SK-N-SH (cell line): ENCODE data around the gene SMO. TPM values are rescaled to one million over a fixed set of nuclear protein-coding genes. Genes with fewer than 3 reads are reported as not detected.

Experiments used
- CTCF ChIA-PET: fragments of 300-600, 350-600 bp; formaldehyde crosslinking; extraction: SDS; loops from one replicate; lab custom pipeline; 2021; lab: Yijun Ruan, JAX
- POLR2A ChIA-PET: fragments of 350-600 bp; sonication (Branson Sonifier 250); formaldehyde crosslinking; extraction: SDS; loops from one replicate; lab custom pipeline; 2020; ENCODE audit warnings: antibody characterized with exemption, inconsistent platforms; lab: Yijun Ruan, JAX
- DNase-seq: peaks from one replicate; pipeline ENCODE4 v3.0.0; 2012
- H2AFZ ChIP-seq: fragments of 200-600 bp; sonication (generic); 2 replicates; pipeline ENCODE4 v1.8.1; 2016; ENCODE audit warnings: antibody characterized with exemption, mild to moderate bottlenecking, low read depth
- H3F3A ChIP-seq: fragments of 200-600 bp; sonication (generic); replicated peaks from 2 replicates; pipeline ENCODE3; 2016; ENCODE audit warnings: antibody characterized with exemption, mild to moderate bottlenecking; ENCODE audit not compliant: insufficient read depth
- H3K27ac ChIP-seq, 2 experiments: fragments of 200-500 bp in 1 of 2; fragments of 200-600 bp in 1 of 2; sonication (Bioruptor generic) in 1 of 2; sonication (generic), shearing (Covaris generic) in 1 of 2; 2 replicates each; pipeline versions ENCODE4 v1.5.1 to v1.6.1; 2014 to 2016; ENCODE audit warnings: low read depth in 2 of 2, inconsistent platforms in 1 of 2, low read length in 1 of 2, mild to moderate bottlenecking in 1 of 2, mixed read lengths in 1 of 2
- H3K27me3 ChIP-seq: fragments of 200-600 bp; sonication (generic), shearing (Covaris generic); 2 replicates; pipeline ENCODE4 v1.6.1; 2016; ENCODE audit warnings: mixed run types; ENCODE audit not compliant: insufficient read depth
- H3K36me3 ChIP-seq, 2 experiments: fragments of 200-500 bp in 1 of 2; fragments of 200-600 bp in 1 of 2; sonication (Bioruptor generic) in 1 of 2; sonication (generic) in 1 of 2; replicated peaks in 1 of 2; 2 replicates each; pipeline versions ENCODE3 to v1.5.1; 2014 to 2016; ENCODE audit warnings: low read length in 1 of 2, mild to moderate bottlenecking in 1 of 2; ENCODE audit not compliant: insufficient read depth in 2 of 2, control insufficient read depth in 1 of 2
- H3K4me1 ChIP-seq, 2 experiments: fragments of 200-500 bp in 1 of 2; fragments of 200-600 bp in 1 of 2; sonication (Bioruptor generic) in 1 of 2; sonication (generic), shearing (Covaris generic) in 1 of 2; 2 replicates each; pipeline versions ENCODE4 v1.5.1 to v1.6.1; 2014 to 2016; ENCODE audit warnings: low read depth in 1 of 2, low read length in 1 of 2, mixed run types in 1 of 2; ENCODE audit not compliant: insufficient read depth in 2 of 2, control insufficient read depth in 1 of 2
- H3K4me2 ChIP-seq: fragments of 200-600 bp; sonication (generic), shearing (Covaris generic); 2 replicates; pipeline ENCODE4 v1.6.1; 2017; ENCODE audit warnings: mixed run types
- H3K4me3 ChIP-seq, 2 experiments: fragments of 200-500 bp in 1 of 2; fragments of 200-600 bp in 1 of 2; sonication (Bioruptor generic) in 1 of 2; sonication (generic), shearing (Covaris generic) in 1 of 2; 2 replicates each; pipeline versions ENCODE4 v1.5.1 to v1.8.1; 2014 to 2016; ENCODE audit warnings: low read depth in 2 of 2, inconsistent platforms in 1 of 2, low read length in 1 of 2, mild to moderate bottlenecking in 1 of 2, mixed read lengths in 1 of 2, moderate library complexity in 1 of 2
- H3K79me2 ChIP-seq: fragments of 200-600 bp; sonication (generic); 2 replicates; pipeline ENCODE4 v1.8.1; 2017; ENCODE audit warnings: mild to moderate bottlenecking; ENCODE audit not compliant: insufficient read depth
- H3K9ac ChIP-seq: fragments of 200-600 bp; sonication (generic); 2 replicates; pipeline ENCODE4 v1.6.1; 2017; ENCODE audit warnings: mixed run types
- H3K9me2 ChIP-seq: fragments of 200-600 bp; sonication (generic); 2 replicates; pipeline ENCODE4 v1.6.1; 2017; ENCODE audit warnings: mixed run types
- H3K9me3 ChIP-seq: fragments of 200-600 bp; sonication (generic); 2 replicates; pipeline ENCODE4 v1.6.1; 2017; ENCODE audit warnings: mixed run types, mild to moderate bottlenecking, moderate library complexity
- H4K20me1 ChIP-seq: fragments of 200-600 bp; sonication (generic); 2 replicates; pipeline ENCODE4 v1.6.1; 2017; ENCODE audit warnings: mild to moderate bottlenecking, mixed run types; ENCODE audit not compliant: insufficient read depth
- CHD2 ChIP-seq: fragments of 150-350 bp; IDR thresholded peaks from 2 replicates; pipeline ENCODE4 v1.6.1; 2018; ENCODE audit warnings: low read length; ENCODE audit not compliant: partially characterized antibody
- ELF1 ChIP-seq: IDR thresholded peaks from 2 replicates; pipeline ENCODE4 v1.4.0; 2012
- GABPA ChIP-seq: IDR thresholded peaks from 2 replicates; pipeline ENCODE4 v1.4.0; 2012; ENCODE audit warnings: low read depth, mild to moderate bottlenecking
- JUND ChIP-seq: IDR thresholded peaks from 2 replicates; pipeline ENCODE4 v1.4.0; 2012
- MXI1 ChIP-seq: IDR thresholded peaks from 2 replicates; pipeline ENCODE4 v1.6.1; 2012; ENCODE audit warnings: mild to moderate bottlenecking, low read depth, low read length, improper control_type of control experiment
- NRF1 ChIP-seq: IDR thresholded peaks from 2 replicates; pipeline ENCODE4 v1.6.1; 2012; ENCODE audit warnings: low read depth, mild to moderate bottlenecking, low read length
- RFX5 ChIP-seq: IDR thresholded peaks from 2 replicates; pipeline ENCODE4 v1.6.1; 2012; ENCODE audit warnings: mild to moderate bottlenecking, improper control_type of control experiment, low read length
- WGBS: methylation state at CpG from one replicate; pipeline ENCODE4 v1.1.6; 2017; ENCODE audit warnings: low lambda C conversion rate; 5-methylcytosine and 5-hydroxymethylcytosine counted together
- polyA plus RNA-seq, 3 experiments: library from polyadenylated mRNA; depleted of rRNA; stranded (reverse); fragments of >200 nt; gene quantifications; 2 replicates each; pipeline ENCODE4 v1.2.3, GENCODE V29; 2012
- TF ChIP-seq, protein P1 (sequence below): IDR thresholded peaks from 2 replicates; pipeline ENCODE4; 2012
- TF ChIP-seq, protein P2 (sequence below): IDR thresholded peaks from 2 replicates; pipeline ENCODE4 v1.4.0; 2012; ENCODE audit warnings: low read depth, borderline replicate concordance
- TF ChIP-seq, protein P3 (sequence below): fragments of 150-350 bp; IDR thresholded peaks from 2 replicates; pipeline ENCODE4 v1.6.1; 2016; ENCODE audit warnings: mild to moderate bottlenecking, low read depth, low read length

SMO gene
- polyA plus RNA-seq, 1 of the 3 experiments (the other 2 are of a cell fraction) = 37.0 TPM

DNA sequence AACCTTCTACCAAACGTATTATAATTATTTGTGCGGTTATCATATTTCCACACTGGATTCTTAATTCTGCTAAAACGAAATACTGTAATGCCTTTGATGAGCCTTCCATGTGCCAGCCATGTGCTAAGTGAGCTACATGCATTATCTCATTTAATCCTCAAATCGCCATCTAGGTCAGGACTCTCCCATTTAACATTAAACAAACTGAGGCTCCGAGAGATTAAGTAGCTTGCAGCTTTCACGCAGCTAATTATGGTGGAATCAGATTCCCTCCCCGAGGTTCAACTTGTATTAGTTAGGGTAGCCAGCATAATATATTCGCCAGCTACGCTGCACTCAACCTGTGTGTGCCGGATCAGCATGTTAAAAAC is 44.7 kb upstream of the SMO start:
- H3K79me2 ChIP-seq = no peaks in the 10 kb centered on the region
- peaks cover 29% of the 10 kb centered on the region for H3K27me3 ChIP-seq
- 0 out of 2 replicates have a peak overlapping the region, but pooled peaks have one; percentile 50 for H2AFZ ChIP-seq
- H3K4me1 ChIP-seq = peaks cover 0 to 23% of the 10 kb centered on the region in 2 experiments; a peak in 2 of 4 replicates
- no peaks in the 10 kb centered on the region for H4K20me1 ChIP-seq
- no peak overlapping the region for H3K27ac ChIP-seq
- CTCF ChIA-PET = interaction anchor here (0.8 to 10.0 kb wide), 10 partner anchors 11 to 75 kb away, joined by 3 to 111 read pairs (median 5); no protein-coding TSS in a partner anchor
- no peaks in the 10 kb centered on the region for H3K9me2 ChIP-seq
- no peaks in the 10 kb centered on the region for H3F3A ChIP-seq
- no peaks in the 10 kb centered on the region for H3K36me3 ChIP-seq
- TF ChIP-seq GABPA (no peak), MXI1 (0 out of 2 replicates have a peak, but pooled peaks have one; percentile 19)
- H3K4me2 ChIP-seq = peak overlapping the region; percentile 87
- 8% methylated on average over 10 of the region's 10 CpGs for WGBS
- POLR2A ChIA-PET = no interaction called here
- no peak for DNase-seq
- H3K9me3 ChIP-seq = no peaks in the 10 kb centered on the region
- H3K4me3 ChIP-seq = peak overlapping the region; percentile 60 to 63; a peak in 3 of 4 replicates
- no peak overlapping the region for H3K9ac ChIP-seq

DNA sequence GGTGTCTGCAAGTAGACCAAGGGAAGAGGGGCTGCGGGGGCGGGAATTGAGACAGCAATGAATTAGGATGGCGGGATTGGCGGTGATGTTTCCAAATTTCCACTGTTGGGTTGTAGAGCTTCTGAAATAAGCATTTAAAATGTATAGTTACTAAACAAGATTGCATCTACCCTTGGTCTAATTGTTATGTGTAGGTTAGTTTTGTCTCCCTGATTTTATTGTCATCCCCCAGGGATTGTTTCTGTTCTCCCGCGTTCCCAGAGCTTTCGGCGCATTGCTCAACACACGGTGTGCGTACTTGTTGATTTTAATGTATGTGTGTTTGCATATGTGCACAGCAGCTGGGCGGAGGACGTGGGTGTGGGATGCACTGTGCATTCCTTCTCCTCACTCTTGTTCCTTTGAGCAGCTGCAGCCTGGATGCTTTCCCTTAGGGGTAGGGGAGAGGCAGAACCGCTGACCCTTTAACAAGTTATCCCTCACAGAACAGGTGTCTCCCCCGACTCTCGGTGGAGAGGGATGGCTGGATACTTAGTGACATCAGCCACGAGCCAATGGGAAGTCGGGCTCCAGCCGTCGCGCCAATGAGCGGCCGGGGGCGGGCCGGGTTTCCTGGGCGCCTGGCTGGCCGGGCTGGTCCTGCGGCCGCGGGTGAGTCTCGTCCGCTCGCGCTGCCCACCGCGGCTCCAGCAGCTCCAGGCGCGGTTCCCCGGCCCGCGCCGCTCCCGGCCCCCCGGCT is 44.2 kb upstream of the SMO start, which contains the start of gene TSPAN33:
Gene TSPAN33, plus strand, starts transcription at position 613 of the 739 bp plus-strand sequence. CDS start 274 bp downstream, outside the sequence.
- H3F3A ChIP-seq = no peaks in the 10 kb centered on the region
- 2% methylated on average over 40 of the region's 43 CpGs for whole genome bisulfite sequencing
- TF ChIP-seq GABPA (0 out of 2 replicates have a peak, but pooled peaks have one; percentile 14), JUND (no peak), NRF1 (0 out of 2 replicates have a peak, but pooled peaks have one; percentile 17), RFX5 (peak; percentile 80; the same call in 1 of the 2 replicates), CHD2 (peak; percentile 61), ELF1 (no peak), MXI1 (peak; percentile 27; the same call in 1 of the 2 replicates)
- TF ChIP-seq, protein P1, sequence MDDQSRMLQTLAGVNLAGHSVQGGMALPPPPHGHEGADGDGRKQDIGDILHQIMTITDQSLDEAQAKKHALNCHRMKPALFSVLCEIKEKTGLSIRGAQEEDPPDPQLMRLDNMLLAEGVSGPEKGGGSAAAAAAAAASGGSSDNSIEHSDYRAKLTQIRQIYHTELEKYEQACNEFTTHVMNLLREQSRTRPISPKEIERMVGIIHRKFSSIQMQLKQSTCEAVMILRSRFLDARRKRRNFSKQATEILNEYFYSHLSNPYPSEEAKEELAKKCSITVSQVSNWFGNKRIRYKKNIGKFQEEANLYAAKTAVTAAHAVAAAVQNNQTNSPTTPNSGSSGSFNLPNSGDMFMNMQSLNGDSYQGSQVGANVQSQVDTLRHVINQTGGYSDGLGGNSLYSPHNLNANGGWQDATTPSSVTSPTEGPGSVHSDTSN = peak; percentile 88
- TF ChIP-seq, protein P2, sequence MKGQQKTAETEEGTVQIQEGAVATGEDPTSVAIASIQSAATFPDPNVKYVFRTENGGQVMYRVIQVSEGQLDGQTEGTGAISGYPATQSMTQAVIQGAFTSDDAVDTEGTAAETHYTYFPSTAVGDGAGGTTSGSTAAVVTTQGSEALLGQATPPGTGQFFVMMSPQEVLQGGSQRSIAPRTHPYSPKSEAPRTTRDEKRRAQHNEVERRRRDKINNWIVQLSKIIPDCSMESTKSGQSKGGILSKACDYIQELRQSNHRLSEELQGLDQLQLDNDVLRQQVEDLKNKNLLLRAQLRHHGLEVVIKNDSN = no peak
- TF ChIP-seq, protein P3, sequence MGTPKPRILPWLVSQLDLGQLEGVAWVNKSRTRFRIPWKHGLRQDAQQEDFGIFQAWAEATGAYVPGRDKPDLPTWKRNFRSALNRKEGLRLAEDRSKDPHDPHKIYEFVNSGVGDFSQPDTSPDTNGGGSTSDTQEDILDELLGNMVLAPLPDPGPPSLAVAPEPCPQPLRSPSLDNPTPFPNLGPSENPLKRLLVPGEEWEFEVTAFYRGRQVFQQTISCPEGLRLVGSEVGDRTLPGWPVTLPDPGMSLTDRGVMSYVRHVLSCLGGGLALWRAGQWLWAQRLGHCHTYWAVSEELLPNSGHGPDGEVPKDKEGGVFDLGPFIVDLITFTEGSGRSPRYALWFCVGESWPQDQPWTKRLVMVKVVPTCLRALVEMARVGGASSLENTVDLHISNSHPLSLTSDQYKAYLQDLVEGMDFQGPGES = peak; percentile 65
- ChIA-PET POLR2A (no interaction called here), CTCF (interaction anchor here (0.8 to 10.0 kb wide), 11 partner anchors 12 to 74 kb away, joined by 3 to 111 read pairs (median 4); no protein-coding TSS in a partner anchor)
- peak within 1 kb of the TSS; percentile 89 for H2AFZ ChIP-seq
- peak within 1 kb of the TSS; percentile 39; the same call in 1 of the 2 replicates for H3K9ac ChIP-seq
- peak; percentile 99 for DNase-seq
- peak within 1 kb of the TSS; percentile 60 to 66 for H3K4me3 ChIP-seq
- no peak within 1 kb of the TSS for H3K27ac ChIP-seq
- peaks cover 27% of the 10 kb centered on the region for H3K27me3 ChIP-seq
- no peaks in the 10 kb centered on the region for H3K9me2 ChIP-seq
- H3K4me2 ChIP-seq = peak within 1 kb of the TSS; percentile 87
- no peaks in the 10 kb centered on the region for H3K9me3 ChIP-seq
- H3K4me1 ChIP-seq = peaks cover 0 to 25% of the 10 kb centered on the region in 2 experiments; a peak in 2 of 4 replicates
- no peaks in the 10 kb centered on the region for H3K36me3 ChIP-seq
- no peaks in the 10 kb centered on the region for H3K79me2 ChIP-seq
- H4K20me1 ChIP-seq = no peaks in the 10 kb centered on the region
